Heart left ventricle (tissue), 16 donors: Measurements from ENCODE around the gene ATF1. TPM values are rescaled to one million over a fixed set of nuclear protein-coding genes. Genes with fewer than 3 reads are reported as not detected.

Source experiments
- ATAC-seq, 4 donors: fragments of 200-7000 bp; cut with Tn5 transposase; one replicate each; pipeline ENCODE4 v1.9.1; 2020 to 2022; ENCODE audit warnings: moderate library complexity in 4 of 4, mild to moderate bottlenecking in 3 of 4, moderate number of reproducible peaks in 1 of 4
- DNase-seq, 5 donors: peaks; one replicate each; pipeline ENCODE4 v3.0.0-alpha.2; 2020
- H3K27ac ChIP-seq, 12 donors: fragments of 200-600 bp; sonication (generic) in 4 of 12; one replicate each; pipeline versions ENCODE4 v1.5.0 to v1.8.0; 2016 to 2022; ENCODE audit warnings: mild to moderate bottlenecking in 2 of 12
- H3K27me3 ChIP-seq, 9 donors: fragments of 200-600 bp; sonication (generic) in 2 of 9; one replicate each; pipeline versions ENCODE4 v1.5.1 to v1.8.0; 2016 to 2022; ENCODE audit warnings: mild to moderate bottlenecking in 3 of 9
- H3K36me3 ChIP-seq, 9 donors: fragments of 200-600 bp; sonication (generic) in 2 of 9; one replicate each; pipeline versions ENCODE4 v1.5.0 to v1.8.0; 2018 to 2022; ENCODE audit warnings: mild to moderate bottlenecking in 2 of 9
- H3K4me1 ChIP-seq, 12 donors: fragments of 200-600 bp; sonication (generic) in 4 of 12; one replicate each; pipeline versions ENCODE4 v1.5.0 to v1.8.0; 2016 to 2022; ENCODE audit warnings: mild to moderate bottlenecking in 3 of 12
- H3K4me3 ChIP-seq, 12 donors: fragments of 200-600 bp; sonication (generic) in 4 of 12; one replicate each; pipeline versions ENCODE4 v1.5.0 to v1.8.0; 2017 to 2022; ENCODE audit warnings: mild to moderate bottlenecking in 9 of 12, moderate library complexity in 4 of 12
- H3K9me3 ChIP-seq, 12 donors: fragments of 200-600 bp; sonication (generic) in 4 of 12; one replicate each; pipeline versions ENCODE4 v1.5.0 to v1.8.0; 2016 to 2022; ENCODE audit warnings: mild to moderate bottlenecking in 1 of 12
- CTCF ChIP-seq, 12 donors: fragments of 200-600 bp; sonication (generic) in 4 of 12; IDR thresholded peaks; one replicate each; pipeline versions ENCODE4 v1.5.0 to v1.8.0; 2018 to 2022; ENCODE audit warnings: antibody characterized with exemption in 12 of 12, mild to moderate bottlenecking in 5 of 12
- POLR2A ChIP-seq, 2 donors: fragments of 450-650 bp; IDR thresholded peaks; one replicate each; pipeline ENCODE4 v1.6.1; 2017; ENCODE audit warnings: antibody characterized with exemption in 2 of 2, mild to moderate bottlenecking in 2 of 2, moderate library complexity in 2 of 2
- WGBS, 4 donors: extraction: QIAGEN DNeasy Blood & Tissue Kit in 2 of 4; methylation state at CpG; one replicate each; pipeline versions ENCODE4 v1.1.5 to v1.1.7; 2013 to 2018; 5-methylcytosine and 5-hydroxymethylcytosine counted together
- intact Hi-C, 10 donors: fragments of 100-400 bp; cut with DNase I; formaldehyde crosslinking; loops; one replicate each; pipeline versions ENCODE4 v1.11.1 to v1.14.2; 2022
- polyA plus RNA-seq, 2 donors: library from polyadenylated mRNA; stranded (reverse); fragments of 200-250 nt; gene quantifications; one replicate each; pipeline ENCODE4 v1.2.3, GENCODE V29; 2013
- total RNA-seq, 9 donors: library from RNA; depleted of rRNA in 2 of 9; stranded (reverse); fragments of >200 nt in 2 of 9; fragmentation: NEBNext Ultra II Directional in 3 of 9; extraction: Animal tissue kit (Norgen Biotek cat#: 25700) in 3 of 9; gene quantifications; one replicate each; pipeline versions ENCODE4 v1.1.0 to v1.2.4, GENCODE V29; 2016 to 2023
- donor health status: ischemic (EF 13 %, LVEDD 7.1; RV severe dilation, severe dysfunction).
- donor health status: healthy with polysubstance abuse.
- donor health status: DM: no; HTN: yes; CAD: no.
- donor health status: DM: no; HTN: no; CAD: no.
- donor health status: ischemic (EF 25% LVEDD 6.9; RV normal size, moderate dysfunction).
- donor health status: ischemic (EF 25% LVEDD 5.7; RV mildly dilated, moderate dysfunction).
- donor health status: healthy.
- donor health status: DM: yes; HTN: yes; CAD: no.
- donor health status: ischemic (EF 35%, LVEDD 5.7; RV mildly dilated, moderate dysfunction).
- donor health status: nonischemic (EF 11% LVEDD 7.7; RV severe dilation, severe dysfunction).
- donor health status: DM: yes; HTN: yes; CAD: no.
- donor health status: PGD.
- donor health status: ischemic (EF 29% LVEDD 5.4; RV normal size, mild dysfunction).
- donor health status: nonischemic (EF 23%, LVEDD 6.1; RV moderate dilation, normal function).

Gene ATF1
- total and polyA plus RNA-seq, 11 donors: 3.5 to 27.4 (median 18.0) TPM

- Histone ChIP-seq H3K36me3 (peaks cover 0 to 94% (median 78%) of the 10 kb centered on the region in 9 donors), H3K27ac (no peak overlapping the region)
Measured at GRCh38 chr12:50745861-50746260, 18.0 kb upstream of the ATF1 start.

DNA sequence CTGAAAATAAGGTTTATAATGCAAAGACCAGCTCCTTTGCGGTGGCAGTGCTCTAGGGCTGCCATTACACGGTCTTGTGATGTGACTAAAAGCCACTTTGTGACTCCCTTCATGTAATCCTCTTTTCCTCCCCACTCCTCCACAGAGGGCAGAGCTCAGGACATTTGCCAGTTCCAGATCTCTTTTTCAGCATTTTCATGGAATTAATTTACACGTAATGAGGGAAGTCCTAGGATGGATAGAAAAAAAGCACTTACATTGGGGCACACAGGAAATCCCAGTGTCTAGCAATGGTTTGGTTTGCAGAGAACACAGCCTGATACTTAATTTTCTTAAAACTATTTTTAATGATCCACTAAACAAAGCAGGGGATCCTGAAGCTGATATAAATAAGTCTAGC is 17.5 kb upstream of the ATF1 start:
- H3K36me3 ChIP-seq: peaks cover 0 to 88% (median 73%) of the 10 kb centered on the region in 9 donors
- ATAC-seq: no peak
- intact Hi-C loops: no loop called here
- H3K4me3 ChIP-seq: no peak overlapping the region
- TF ChIP-seq POLR2A (IDR thresholded peaks at IDR 0.05) (no peak), CTCF (IDR thresholded peaks at IDR 0.05) (no peak)
- no peaks in the 10 kb centered on the region for H3K27me3 ChIP-seq
- H3K9me3 ChIP-seq: no peaks in the 10 kb centered on the region
- no peak overlapping the region for H3K27ac ChIP-seq
- peaks cover 0 to 6% (median 0%) of the 10 kb centered on the region in 12 donors for H3K4me1 ChIP-seq
- no peak for DNase-seq
- WGBS, 4 donors: 93 to 96% (median 94%) methylated on average over 3 of the region's 3 CpGs

More at GRCh38 chr12:50745861-50746260, 18.0 kb upstream of the ATF1 start:
- Histone ChIP-seq H3K27me3 (no peaks in the 10 kb centered on the region), H3K4me1 (peaks cover 0 to 6% (median 0%) of the 10 kb centered on the region in 12 donors), H3K4me3 (no peak overlapping the region), H3K9me3 (no peaks in the 10 kb centered on the region)
- intact Hi-C loops: no loop called here
- DNase-seq (no peak), ATAC-seq (no peak)
- WGBS, 4 donors: 83 to 89% (median 86%) methylated on average over 4 of the region's 4 CpGs
- no peak for TF ChIP-seq POLR2A (IDR thresholded peaks at IDR 0.05)
- TF ChIP-seq CTCF (IDR thresholded peaks at IDR 0.05): no peak

DNA sequence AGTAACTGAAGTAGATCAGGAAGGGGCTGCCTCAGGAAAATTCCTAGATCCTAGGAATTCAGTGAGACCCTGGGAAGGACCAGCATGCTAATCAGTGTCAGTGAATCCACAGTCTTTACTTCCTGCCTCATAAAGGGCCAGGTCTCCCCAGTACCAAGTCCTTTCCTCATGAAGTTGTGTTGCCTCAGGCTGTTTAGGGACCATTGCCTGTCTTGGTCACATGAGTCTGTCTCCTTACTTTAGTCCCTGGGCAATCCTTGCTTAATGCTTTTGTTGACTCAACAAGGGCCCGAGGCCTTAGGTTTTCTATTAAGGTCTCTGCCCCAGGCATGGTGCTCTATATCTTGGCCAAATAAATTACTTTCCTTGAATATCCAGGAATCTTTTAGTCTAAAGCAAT is 16.1 kb upstream of the ATF1 start:
- Histone ChIP-seq H3K27me3 (no peaks in the 10 kb centered on the region), H3K9me3 (no peaks in the 10 kb centered on the region), H3K4me3 (no peak overlapping the region), H3K4me1 (peaks cover 0 to 14% (median 1%) of the 10 kb centered on the region in 12 donors), H3K36me3 (peaks cover 0 to 74% (median 59%) of the 10 kb centered on the region in 9 donors), H3K27ac (no peak overlapping the region)
- intact Hi-C loops: no loop called here
- ATAC-seq (no peak), DNase-seq (no peak)
- no peak for TF ChIP-seq POLR2A (IDR thresholded peaks at IDR 0.05)
- TF ChIP-seq CTCF (IDR thresholded peaks at IDR 0.05): no peak
- WGBS, 4 donors: 92 to 95% (median 92%) methylated on average over 1 of the region's 1 CpG

DNA sequence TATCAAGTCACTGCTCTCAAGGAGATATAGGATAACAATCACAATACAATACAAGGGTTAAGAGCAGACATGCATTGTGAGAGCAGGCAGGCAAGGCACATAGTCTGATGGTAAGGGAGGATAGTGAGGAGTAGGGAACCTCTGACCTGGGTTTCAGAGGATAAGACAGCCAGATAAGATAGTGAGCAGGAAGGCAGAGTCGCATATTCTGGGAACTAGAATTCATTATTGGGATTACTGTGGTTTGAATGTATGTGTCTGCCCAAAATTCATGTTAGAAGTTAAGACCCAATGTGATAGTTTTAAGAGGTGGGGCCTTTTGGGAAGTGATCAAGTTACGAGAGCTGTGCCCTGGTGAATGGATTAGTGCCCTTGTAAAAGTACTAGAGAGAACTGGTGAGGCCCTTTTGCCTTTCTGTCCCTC is 14.4 kb upstream of the ATF1 start:
- H3K36me3 ChIP-seq: peaks cover 0 to 58% (median 43%) of the 10 kb centered on the region in 9 donors

More for the DNA sequence above, 14.4 kb upstream of the ATF1 start:
- DNase-seq (no peak), ATAC-seq (no peak)
- Histone ChIP-seq H3K4me3 (no peak overlapping the region), H3K9me3 (no peaks in the 10 kb centered on the region), H3K4me1 (peaks cover 0 to 16% (median 3%) of the 10 kb centered on the region in 12 donors), H3K27ac (no peak overlapping the region), H3K27me3 (no peaks in the 10 kb centered on the region)
- 84 to 92% (median 87%) methylated on average over 2 of the region's 2 CpGs for WGBS, 4 donors
- TF ChIP-seq POLR2A (IDR thresholded peaks at IDR 0.05): no peak
- no peak for TF ChIP-seq CTCF (IDR thresholded peaks at IDR 0.05)
- intact Hi-C loops: no loop called here
